Neutrophil (primary cell): Measurements from ENCODE around the gene PTPRC.

ENCODE experiments used
- H3K27ac ChIP-seq: fragments of 200-600 bp; sonication (generic); 2 replicates; pipeline ENCODE4 v1.5.1; 2016; ENCODE audit warnings: mild to moderate bottlenecking, moderate library complexity
- H3K27me3 ChIP-seq: fragments of 200-600 bp; sonication (generic); 2 replicates; pipeline ENCODE4 v1.6.0; 2016; ENCODE audit warnings: mild to moderate bottlenecking
- H3K36me3 ChIP-seq: fragments of 200-600 bp; sonication (generic); 2 replicates; pipeline ENCODE4 v1.5.1; 2017
- H3K4me1 ChIP-seq, 2 experiments: fragments of 200-600 bp in 1 of 2; sonication (generic) in 1 of 2; 1 replicate in 1 of 2; 2 replicates in 1 of 2; pipeline versions ENCODE4 v1.5.1 to v1.6.1; 2013 to 2016; ENCODE audit warnings: low read depth in 1 of 2, low read length in 1 of 2, mild to moderate bottlenecking in 1 of 2, moderate library complexity in 1 of 2; ENCODE audit not compliant: control insufficient read depth in 1 of 2, insufficient read depth in 1 of 2
- H3K4me3 ChIP-seq, 2 experiments: fragments of 200-600 bp in 1 of 2; sonication (generic) in 1 of 2; 1 replicate in 1 of 2; 2 replicates in 1 of 2; pipeline ENCODE4 v1.5.1; 2013 to 2016; ENCODE audit warnings: low read depth in 1 of 2, low read length in 1 of 2, mild to moderate bottlenecking in 1 of 2, moderate library complexity in 1 of 2
- H3K9me3 ChIP-seq: fragments of 200-600 bp; sonication (generic); 2 replicates; pipeline ENCODE4 v1.5.1; 2016
- CTCF ChIP-seq: fragments of 200-600 bp; sonication (generic); IDR thresholded peaks from 2 replicates; pipeline ENCODE4 v1.5.1; 2016; ENCODE audit warnings: antibody characterized with exemption

Gene PTPRC

GRCh38 chr1:198772626-198773025 lies 133.8 kb downstream of the PTPRC start:
- no peak overlapping the region for H3K4me3 ChIP-seq
- H3K4me1 ChIP-seq: peaks cover 34 to 41% of the 10 kb centered on the region in 2 experiments
- H3K27me3 ChIP-seq: no peaks in the 10 kb centered on the region
- no peaks in the 10 kb centered on the region for H3K36me3 ChIP-seq
- H3K27ac ChIP-seq: no peak overlapping the region
- no peak for TF ChIP-seq CTCF
- no peaks in the 10 kb centered on the region for H3K9me3 ChIP-seq

GRCh38 chr1:198773030-198773429 lies 134.2 kb downstream of the PTPRC start:
- peaks cover 38 to 45% of the 10 kb centered on the region in 2 experiments for H3K4me1 ChIP-seq
- no peak for TF ChIP-seq CTCF
- no peak overlapping the region for H3K27ac ChIP-seq
- no peaks in the 10 kb centered on the region for H3K9me3 ChIP-seq
- H3K4me3 ChIP-seq: no peak overlapping the region
- no peaks in the 10 kb centered on the region for H3K27me3 ChIP-seq
- H3K36me3 ChIP-seq: no peaks in the 10 kb centered on the region

- H3K4me1 ChIP-seq: peaks cover 43 to 50% of the 10 kb centered on the region in 2 experiments
- H3K9me3 ChIP-seq: no peaks in the 10 kb centered on the region
- TF ChIP-seq CTCF: no peak
- no peaks in the 10 kb centered on the region for H3K27me3 ChIP-seq
- no peak overlapping the region for H3K27ac ChIP-seq
- H3K36me3 ChIP-seq: no peaks in the 10 kb centered on the region
- H3K4me3 ChIP-seq: no peak overlapping the region
Measured at GRCh38 chr1:198773523-198773922, 134.7 kb downstream of the PTPRC start.

- TF ChIP-seq CTCF: no peak
- H3K36me3 ChIP-seq: no peaks in the 10 kb centered on the region
- H3K4me3 ChIP-seq: no peak overlapping the region
- H3K4me1 ChIP-seq: peaks cover 45 to 54% of the 10 kb centered on the region in 2 experiments
- H3K27ac ChIP-seq: no peak overlapping the region
- H3K9me3 ChIP-seq: no peaks in the 10 kb centered on the region
- H3K27me3 ChIP-seq: no peaks in the 10 kb centered on the region
Measured at GRCh38 chr1:198774421-198774820, 135.6 kb downstream of the PTPRC start.

GRCh38 chr1:198775606-198776005 lies 136.8 kb downstream of the PTPRC start:
- TF ChIP-seq CTCF: no peak
- H3K4me1 ChIP-seq: peaks cover 45 to 54% of the 10 kb centered on the region in 2 experiments
- H3K9me3 ChIP-seq: no peaks in the 10 kb centered on the region
- H3K27ac ChIP-seq: peak overlapping the region; percentile 84
- no peak overlapping the region for H3K4me3 ChIP-seq
- H3K27me3 ChIP-seq: no peaks in the 10 kb centered on the region
- no peaks in the 10 kb centered on the region for H3K36me3 ChIP-seq

GRCh38 chr1:198776602-198777029 lies 137.8 kb downstream of the PTPRC start:
- Histone ChIP-seq H3K9me3 (no peaks in the 10 kb centered on the region), H3K27ac (peak overlapping the region; percentile 84), H3K4me3 (peak overlapping the region; percentile 21 to 26), H3K4me1 (peaks cover 45 to 54% of the 10 kb centered on the region in 2 experiments), H3K36me3 (no peaks in the 10 kb centered on the region), H3K27me3 (no peaks in the 10 kb centered on the region)
- peak; percentile 28 for TF ChIP-seq CTCF
